Activated CD4-positive, alpha-beta memory T cell treated with anti-CD3 and anti-CD28 coated beads, Interleukin-2, amount 10 ng/mL, durations not matched to agents 7 days and 5 days (primary cell): Measurements from ENCODE around the gene BCLAF1. TPM values are rescaled to one million over a fixed set of nuclear protein-coding genes. Genes with fewer than 3 reads are reported as not detected.
A peak's percentile ranks its signal among the peaks of the same experiment; 100 is the strongest.

Experiments used
- CTCF ChIA-PET: fragments of 350-600 bp; sonication (Branson Sonifier 250); formaldehyde crosslinking; loops from one replicate; lab custom pipeline; 2021; ENCODE audit warnings: antibody characterized with exemption, inconsistent platforms; lab: Charles Lee
- POLR2A ChIA-PET: fragments of 350-600 bp; sonication (Branson Sonifier 250); formaldehyde crosslinking; loops from one replicate; lab custom pipeline; 2021; ENCODE audit warnings: antibody characterized with exemption; lab: Charles Lee
- DNase-seq: peaks from one replicate; pipeline ENCODE4 v3.0.0-alpha.2; 2020
- H3K27ac Mint-ChIP-seq: one replicate; pipeline ENCODE4 v1.8.0; 2021; ENCODE audit warnings: mild to moderate bottlenecking, mixed read lengths
- H3K27me3 Mint-ChIP-seq: one replicate; pipeline ENCODE4 v1.8.0; 2021; ENCODE audit warnings: mixed read lengths
- H3K36me3 Mint-ChIP-seq: one replicate; pipeline ENCODE4 v1.8.0; 2021; ENCODE audit warnings: low read depth, mixed read lengths
- H3K4me1 Mint-ChIP-seq: one replicate; pipeline ENCODE4 v1.8.0; 2021; ENCODE audit warnings: mixed read lengths
- H3K4me3 Mint-ChIP-seq: one replicate; pipeline ENCODE4 v1.8.0; 2021; ENCODE audit warnings: mild to moderate bottlenecking, mixed read lengths
- H3K9me3 Mint-ChIP-seq: one replicate; pipeline ENCODE4 v1.8.0; 2021; ENCODE audit warnings: mixed read lengths
- total RNA-seq, 2 experiments: library from RNA; stranded (reverse); gene quantifications; one replicate each; pipeline ENCODE4 v1.2.3, GENCODE V29; 2021

Gene BCLAF1
- total RNA-seq, 2 experiments from 2014 or later = 128 to 132 TPM

DNA sequence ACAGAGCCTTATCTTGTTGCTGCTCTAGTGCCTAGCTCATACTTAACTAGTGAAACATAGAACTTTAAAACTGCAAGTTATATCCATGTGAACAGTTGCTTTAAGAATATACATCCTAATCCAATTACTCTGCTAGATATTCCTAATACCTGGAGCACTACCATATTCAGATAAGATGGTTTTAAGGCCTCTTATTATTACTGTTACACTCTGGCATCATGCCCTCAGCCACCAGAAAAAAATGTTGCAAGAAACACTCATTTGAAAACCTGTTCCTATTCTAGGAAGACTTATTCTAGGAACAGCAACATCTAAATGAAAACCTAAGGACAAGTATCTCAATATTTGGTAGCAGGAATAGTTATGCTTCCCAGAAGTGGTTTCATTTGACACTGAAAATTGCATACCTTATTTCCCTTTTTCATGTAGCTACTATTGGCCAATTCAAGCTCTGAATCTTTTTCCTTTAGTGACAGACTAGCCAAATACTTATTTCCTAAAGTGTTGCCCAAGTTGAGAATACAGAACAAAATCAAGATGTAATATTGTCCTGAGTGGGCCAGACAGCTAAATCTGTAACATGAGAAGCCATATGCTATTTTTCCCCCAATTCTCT lies 34.7 kb downstream of the BCLAF1 start:
- H3K4me1 Mint-ChIP-seq = peaks cover 50% of the 10 kb centered on the region
- ChIA-PET CTCF (interaction anchor here (1.0 to 2.1 kb wide), 2 partner anchors 29 to 63 kb away, joined by 4 read pairs; no protein-coding TSS in a partner anchor), POLR2A (interaction anchor here (1.3 to 11.5 kb wide), 4 partner anchors 9 to 34 kb away, joined by 3 to 299 read pairs (median 8); partner anchors contain the start of gene BCLAF1)
- peak overlapping the region; percentile 7 for H3K27ac Mint-ChIP-seq
- H3K36me3 Mint-ChIP-seq = peaks cover 27% of the 10 kb centered on the region
- no peak overlapping the region for H3K4me3 Mint-ChIP-seq
- DNase-seq = no peak
- H3K9me3 Mint-ChIP-seq = no peaks in the 10 kb centered on the region
- no peaks in the 10 kb centered on the region for H3K27me3 Mint-ChIP-seq

- peaks cover 60% of the 10 kb centered on the region for H3K4me1 Mint-ChIP-seq
- H3K27ac Mint-ChIP-seq = no peak overlapping the region
- no peaks in the 10 kb centered on the region for H3K9me3 Mint-ChIP-seq
- peaks cover 27% of the 10 kb centered on the region for H3K36me3 Mint-ChIP-seq
- ChIA-PET CTCF (interaction anchor here (1.4 to 6.6 kb wide), 2 partner anchors 35 to 62 kb away, joined by 3 to 39 read pairs; partner anchors contain the start of gene BCLAF1), POLR2A (interaction anchor here (1.1 to 11.5 kb wide), 5 partner anchors 10 to 35 kb away, joined by 3 to 299 read pairs (median 6); partner anchors contain the start of gene BCLAF1)
- no peak for DNase-seq
- H3K27me3 Mint-ChIP-seq = no peaks in the 10 kb centered on the region
- no peak overlapping the region for H3K4me3 Mint-ChIP-seq
Observed at GRCh38 chr6:136253734-136254133, 35.9 kb downstream of the BCLAF1 start.

GRCh38 chr6:136252441-136252840 lies 37.2 kb downstream of the BCLAF1 start:
- ChIA-PET CTCF (interaction anchor here (1.0 to 6.6 kb wide), 3 partner anchors 36 to 65 kb away, joined by 3 to 39 read pairs (median 3); partner anchors contain the start of gene BCLAF1), POLR2A (interaction anchor here (1.1 to 11.5 kb wide), 3 partner anchors 14 to 37 kb away, joined by 6 to 299 read pairs (median 9); partner anchors contain the start of gene BCLAF1)
- no peaks in the 10 kb centered on the region for H3K9me3 Mint-ChIP-seq
- no peak overlapping the region for H3K4me3 Mint-ChIP-seq
- no peak for DNase-seq
- H3K4me1 Mint-ChIP-seq = peaks cover 73% of the 10 kb centered on the region
- H3K27ac Mint-ChIP-seq = peak overlapping the region; percentile 21
- peaks cover 30% of the 10 kb centered on the region for H3K36me3 Mint-ChIP-seq
- no peaks in the 10 kb centered on the region for H3K27me3 Mint-ChIP-seq

DNA sequence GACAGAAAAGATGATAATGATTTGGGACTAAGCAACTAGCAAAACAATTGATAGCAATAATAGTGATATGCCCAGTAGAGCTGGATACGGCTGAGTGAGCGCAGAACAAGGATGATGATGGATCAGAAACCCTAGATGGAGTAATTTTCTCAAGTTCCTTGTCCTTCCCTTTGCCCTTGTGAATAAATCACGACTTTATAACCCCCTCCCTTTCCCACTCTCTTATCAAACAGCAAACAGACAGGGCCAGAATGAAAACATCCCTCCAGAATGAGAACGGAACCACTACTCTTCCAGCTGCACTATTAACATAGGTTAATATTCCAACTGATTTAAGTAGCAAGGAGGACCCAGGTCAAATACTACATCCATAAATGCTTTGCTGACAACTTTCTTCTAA lies 38.3 kb downstream of the BCLAF1 start:
- Mint-ChIP-seq H3K36me3 (peaks cover 36% of the 10 kb centered on the region), H3K27me3 (no peaks in the 10 kb centered on the region), H3K4me3 (peak overlapping the region; percentile 96), H3K9me3 (no peaks in the 10 kb centered on the region), H3K4me1 (peaks cover 78% of the 10 kb centered on the region), H3K27ac (no peak overlapping the region)
- DNase-seq = no peak
- ChIA-PET CTCF (interaction anchor here (1.2 to 6.6 kb wide), 6 partner anchors 9 to 745 kb away, joined by 3 to 39 read pairs (median 4); partner anchors contain the start of gene BCLAF1), POLR2A (interaction anchor here (1.2 to 11.5 kb wide), 11 partner anchors 9 to 753 kb away, joined by 4 to 299 read pairs (median 9); partner anchors contain the start of gene BCLAF1)

DNA sequence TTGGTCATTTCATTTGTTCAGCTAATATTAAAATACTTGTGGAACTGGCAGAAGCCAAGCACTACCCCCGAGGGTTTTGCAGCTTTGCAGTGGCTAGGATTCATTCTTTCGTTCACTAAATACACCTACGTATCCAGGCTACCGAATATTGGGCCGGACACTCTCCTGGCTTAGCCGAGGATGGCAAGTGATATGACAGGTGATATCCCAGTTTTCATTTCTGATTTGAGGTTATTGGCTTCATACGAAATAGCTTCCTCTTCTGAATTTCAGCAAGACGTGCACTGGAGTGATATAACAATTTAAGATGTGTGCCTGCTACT lies 39.0 kb downstream of the BCLAF1 start:
- peak overlapping the region; percentile 82 for H3K27ac Mint-ChIP-seq
- H3K36me3 Mint-ChIP-seq = peaks cover 42% of the 10 kb centered on the region
- H3K9me3 Mint-ChIP-seq = no peaks in the 10 kb centered on the region
- DNase-seq = no peak
- POLR2A ChIA-PET = interaction anchor here (0.7 to 11.5 kb wide), 19 partner anchors 9 to 1196 kb away, joined by 3 to 299 read pairs (median 6); partner anchors contain the start of genes BCLAF1, HBS1L and MAP3K5
- CTCF ChIA-PET = interaction anchor here (0.9 to 6.6 kb wide), 8 partner anchors 9 to 744 kb away, joined by 3 to 39 read pairs (median 4); partner anchors contain the start of gene BCLAF1
- peak overlapping the region; percentile 96 for H3K4me3 Mint-ChIP-seq
- H3K27me3 Mint-ChIP-seq = no peaks in the 10 kb centered on the region
- peaks cover 79% of the 10 kb centered on the region for H3K4me1 Mint-ChIP-seq

- POLR2A ChIA-PET = interaction anchor here (0.7 to 11.5 kb wide), 20 partner anchors 8 to 1196 kb away, joined by 3 to 299 read pairs (median 6); partner anchors contain the start of genes BCLAF1, HBS1L and MAP3K5
- CTCF ChIA-PET = interaction anchor here (0.9 to 6.6 kb wide), 8 partner anchors 10 to 744 kb away, joined by 3 to 39 read pairs (median 4); partner anchors contain the start of genes BCLAF1 and MAP3K5
- peaks cover 78% of the 10 kb centered on the region for H3K4me1 Mint-ChIP-seq
- DNase-seq = peak; percentile 96
- H3K27ac Mint-ChIP-seq = peak within 1 kb of the TSS; percentile 82
- peak within 1 kb of the TSS; percentile 96 for H3K4me3 Mint-ChIP-seq
- H3K36me3 Mint-ChIP-seq = peaks cover 46% of the 10 kb centered on the region
- H3K27me3 Mint-ChIP-seq = no peaks in the 10 kb centered on the region
- H3K9me3 Mint-ChIP-seq = no peaks in the 10 kb centered on the region
Observed at GRCh38 chr6:136249811-136250685, 39.6 kb downstream of the BCLAF1 start, which contains the start of gene MTFR2. TSS of gene MTFR2 (minus strand) at chr6:136250311. CDS start at chr6:136249099, 1,212 bp downstream.

GRCh38 chr6:136249336-136249735 lies 40.3 kb downstream of the BCLAF1 start:
- no peak for DNase-seq
- Mint-ChIP-seq H3K4me1 (peaks cover 73% of the 10 kb centered on the region), H3K27ac (peak overlapping the region; percentile 82), H3K9me3 (no peaks in the 10 kb centered on the region), H3K4me3 (peak overlapping the region; percentile 96), H3K27me3 (no peaks in the 10 kb centered on the region), H3K36me3 (peaks cover 49% of the 10 kb centered on the region)
- CTCF ChIA-PET = interaction anchor here (1.2 to 6.6 kb wide), 3 partner anchors 39 to 543 kb away, joined by 3 to 39 read pairs (median 4); partner anchors contain the start of genes BCLAF1 and MAP3K5
- POLR2A ChIA-PET = interaction anchor here (1.1 to 11.5 kb wide), 8 partner anchors 12 to 543 kb away, joined by 3 to 299 read pairs (median 9); partner anchors contain the start of genes BCLAF1 and MAP3K5

- H3K27me3 Mint-ChIP-seq = no peaks in the 10 kb centered on the region
- H3K4me1 Mint-ChIP-seq = peaks cover 34% of the 10 kb centered on the region
- no peaks in the 10 kb centered on the region for H3K9me3 Mint-ChIP-seq
- CTCF ChIA-PET = interaction anchor here (1.6 kb wide), 1 partner anchor 17 kb away, joined by 7 read pairs; no protein-coding TSS in a partner anchor
- no peak overlapping the region for H3K4me3 Mint-ChIP-seq
- H3K36me3 Mint-ChIP-seq = peaks cover 67% of the 10 kb centered on the region
- POLR2A ChIA-PET = interaction anchor here (1.3 kb wide), 2 partner anchors 38 to 46 kb away, joined by 3 to 8 read pairs; partner anchors contain the start of gene BCLAF1
- H3K27ac Mint-ChIP-seq = no peak overlapping the region
- no peak for DNase-seq
Observed at GRCh38 chr6:136244061-136244616, 45.5 kb downstream of the BCLAF1 start.

- Mint-ChIP-seq H3K27ac (peak overlapping the region; percentile 22), H3K9me3 (no peaks in the 10 kb centered on the region), H3K36me3 (peaks cover 59% of the 10 kb centered on the region), H3K4me1 (peaks cover 23% of the 10 kb centered on the region), H3K27me3 (no peaks in the 10 kb centered on the region), H3K4me3 (no peak overlapping the region)
- DNase-seq = no peak
- ChIA-PET POLR2A (interaction anchor here (0.7 to 1.4 kb wide), 5 partner anchors 10 to 738 kb away, joined by 3 to 7 read pairs (median 6); partner anchors contain the start of genes BCLAF1 and MTFR2), CTCF (interaction anchor here (1.2 to 4.1 kb wide), 2 partner anchors 10 to 51 kb away, joined by 5 to 31 read pairs; no protein-coding TSS in a partner anchor)
Observed at GRCh38 chr6:136236466-136237293, 53.0 kb downstream of the BCLAF1 start.

DNA sequence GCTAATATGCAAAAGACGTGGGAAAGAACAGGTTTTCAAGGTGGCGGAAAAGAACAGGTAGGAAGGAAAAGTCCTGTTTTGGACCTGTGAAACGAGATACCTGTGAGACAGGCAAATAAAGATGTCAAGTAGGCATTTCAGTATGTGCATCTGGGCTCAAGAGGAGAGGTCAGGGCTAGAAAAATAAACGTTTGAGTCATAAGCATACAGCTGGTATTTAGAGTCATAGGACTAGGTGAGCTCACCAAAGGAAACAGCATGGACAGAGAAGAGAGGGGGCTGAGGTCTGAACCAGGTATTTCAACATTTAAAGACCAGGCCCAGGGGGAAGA lies 54.4 kb downstream of the BCLAF1 start:
- DNase-seq = no peak
- Mint-ChIP-seq H3K27me3 (no peaks in the 10 kb centered on the region), H3K27ac (no peak overlapping the region), H3K9me3 (no peaks in the 10 kb centered on the region), H3K4me3 (no peak overlapping the region), H3K4me1 (peaks cover 23% of the 10 kb centered on the region), H3K36me3 (peaks cover 62% of the 10 kb centered on the region)
- ChIA-PET CTCF (interaction anchor here (0.5 to 4.1 kb wide), 2 partner anchors 9 to 591 kb away, joined by 3 to 31 read pairs; no protein-coding TSS in a partner anchor), POLR2A (no interaction called here)

DNA sequence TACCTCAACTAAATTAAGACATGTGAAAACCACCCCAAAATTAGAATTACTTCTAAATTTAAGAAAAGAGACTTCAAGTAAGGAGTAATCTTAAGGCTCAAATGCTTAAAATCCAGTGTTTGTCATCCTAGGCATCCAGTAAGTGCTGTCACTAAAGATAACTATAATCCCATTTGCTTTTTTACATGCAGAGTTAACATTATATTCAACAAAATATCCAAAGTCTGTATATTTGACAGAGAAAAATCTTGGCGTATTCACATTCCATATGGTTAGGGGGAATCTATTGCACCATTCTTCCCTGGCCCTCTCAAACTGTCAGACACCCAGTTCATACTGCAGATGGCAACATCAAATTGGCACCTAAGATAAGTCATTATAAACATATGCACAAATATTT lies 56.9 kb downstream of the BCLAF1 start:
- no peak overlapping the region for H3K27ac Mint-ChIP-seq
- H3K4me1 Mint-ChIP-seq = peaks cover 20% of the 10 kb centered on the region
- H3K27me3 Mint-ChIP-seq = no peaks in the 10 kb centered on the region
- H3K36me3 Mint-ChIP-seq = peaks cover 52% of the 10 kb centered on the region
- no peak overlapping the region for H3K4me3 Mint-ChIP-seq
- no peaks in the 10 kb centered on the region for H3K9me3 Mint-ChIP-seq
- CTCF ChIA-PET = interaction anchor here (0.5 kb wide), 1 partner anchor 50 kb away, joined by 5 read pairs; no protein-coding TSS in a partner anchor
- no peak for DNase-seq
- POLR2A ChIA-PET = interaction anchor here (1.0 kb wide), 1 partner anchor 17 kb away, joined by 7 read pairs; the partner anchor contains the start of gene MTFR2
